Measurements from ENCODE around the gene SYT17.

SYT17 gene

GRCh38 chr16:19291475-19291874 lies 123.4 kb downstream of the SYT17 start:
- no peak for TF ChIP-seq POLR2A (IDR thresholded peaks at IDR 0.05; ENCODE audit: extremely low read depth, insufficient read length)
- TF ChIP-seq, protein P1, sequence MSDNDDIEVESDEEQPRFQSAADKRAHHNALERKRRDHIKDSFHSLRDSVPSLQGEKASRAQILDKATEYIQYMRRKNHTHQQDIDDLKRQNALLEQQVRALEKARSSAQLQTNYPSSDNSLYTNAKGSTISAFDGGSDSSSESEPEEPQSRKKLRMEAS (IDR thresholded peaks at IDR 0.05; ENCODE audit: low read depth, low read length): no peak
- TF ChIP-seq, protein P2, sequence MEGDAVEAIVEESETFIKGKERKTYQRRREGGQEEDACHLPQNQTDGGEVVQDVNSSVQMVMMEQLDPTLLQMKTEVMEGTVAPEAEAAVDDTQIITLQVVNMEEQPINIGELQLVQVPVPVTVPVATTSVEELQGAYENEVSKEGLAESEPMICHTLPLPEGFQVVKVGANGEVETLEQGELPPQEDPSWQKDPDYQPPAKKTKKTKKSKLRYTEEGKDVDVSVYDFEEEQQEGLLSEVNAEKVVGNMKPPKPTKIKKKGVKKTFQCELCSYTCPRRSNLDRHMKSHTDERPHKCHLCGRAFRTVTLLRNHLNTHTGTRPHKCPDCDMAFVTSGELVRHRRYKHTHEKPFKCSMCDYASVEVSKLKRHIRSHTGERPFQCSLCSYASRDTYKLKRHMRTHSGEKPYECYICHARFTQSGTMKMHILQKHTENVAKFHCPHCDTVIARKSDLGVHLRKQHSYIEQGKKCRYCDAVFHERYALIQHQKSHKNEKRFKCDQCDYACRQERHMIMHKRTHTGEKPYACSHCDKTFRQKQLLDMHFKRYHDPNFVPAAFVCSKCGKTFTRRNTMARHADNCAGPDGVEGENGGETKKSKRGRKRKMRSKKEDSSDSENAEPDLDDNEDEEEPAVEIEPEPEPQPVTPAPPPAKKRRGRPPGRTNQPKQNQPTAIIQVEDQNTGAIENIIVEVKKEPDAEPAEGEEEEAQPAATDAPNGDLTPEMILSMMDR (IDR thresholded peaks at IDR 0.05; ENCODE audit: low read depth, low read length): no peak
- TF ChIP-seq MYC (IDR thresholded peaks at IDR 0.05; ENCODE audit: low read depth, low read length): no peak
- no peak overlapping the region for H3K4me3 ChIP-seq (ENCODE audit: low read depth, low read length)
- no peak for DNase-seq (ENCODE audit: low read depth)

GRCh38 chr16:19292186-19292585 lies 124.1 kb downstream of the SYT17 start:
- no peak overlapping the region for H3K4me3 ChIP-seq (ENCODE audit: low read depth, low read length)
- DNase-seq (ENCODE audit: low read depth): no peak
- TF ChIP-seq POLR2A (IDR thresholded peaks at IDR 0.05; ENCODE audit: extremely low read depth, insufficient read length) (no peak), MYC (IDR thresholded peaks at IDR 0.05; ENCODE audit: low read depth, low read length) (no peak)
- TF ChIP-seq, protein P2 (IDR thresholded peaks at IDR 0.05; ENCODE audit: low read depth, low read length): no peak
- TF ChIP-seq, protein P1 (IDR thresholded peaks at IDR 0.05; ENCODE audit: low read depth, low read length): no peak

GRCh38 chr16:19294156-19294649 lies 126.2 kb downstream of the SYT17 start:
- TF ChIP-seq POLR2A (IDR thresholded peaks at IDR 0.05; ENCODE audit: extremely low read depth, insufficient read length): no peak
- TF ChIP-seq MYC (IDR thresholded peaks at IDR 0.05; ENCODE audit: low read depth, low read length): peak; percentile 39; the same call in 1 of the 2 replicates
- TF ChIP-seq, protein P2 (IDR thresholded peaks at IDR 0.05; ENCODE audit: low read depth, low read length): no peak
- TF ChIP-seq, protein P1 (IDR thresholded peaks at IDR 0.05; ENCODE audit: low read depth, low read length): peak; percentile 70
- DNase-seq (ENCODE audit: low read depth): peak; percentile 42
- no peak overlapping the region for H3K4me3 ChIP-seq (ENCODE audit: low read depth, low read length)

GRCh38 chr16:19295393-19295792 lies 127.4 kb downstream of the SYT17 start:
- H3K4me3 ChIP-seq (ENCODE audit: low read depth, low read length): no peak overlapping the region
- no peak for DNase-seq (ENCODE audit: low read depth)
- no peak for TF ChIP-seq MYC (IDR thresholded peaks at IDR 0.05; ENCODE audit: low read depth, low read length)
- TF ChIP-seq POLR2A (IDR thresholded peaks at IDR 0.05; ENCODE audit: extremely low read depth, insufficient read length): no peak
- TF ChIP-seq, protein P1 (IDR thresholded peaks at IDR 0.05; ENCODE audit: low read depth, low read length): no peak
- TF ChIP-seq, protein P2 (IDR thresholded peaks at IDR 0.05; ENCODE audit: low read depth, low read length): no peak

- H3K4me3 ChIP-seq (ENCODE audit: low read depth, low read length): no peak overlapping the region
- DNase-seq (ENCODE audit: low read depth): no peak
- TF ChIP-seq, protein P2 (IDR thresholded peaks at IDR 0.05; ENCODE audit: low read depth, low read length): no peak
- TF ChIP-seq, protein P1 (IDR thresholded peaks at IDR 0.05; ENCODE audit: low read depth, low read length): no peak
- TF ChIP-seq POLR2A (IDR thresholded peaks at IDR 0.05; ENCODE audit: extremely low read depth, insufficient read length) (no peak), MYC (IDR thresholded peaks at IDR 0.05; ENCODE audit: low read depth, low read length) (no peak)
Observed at GRCh38 chr16:19297454-19297853, 129.4 kb downstream of the SYT17 start.

Data from NB4 (cell line).